Measurements from ENCODE around the gene BEX3.
A peak's percentile ranks its signal among the peaks of the same experiment; 100 is the strongest.

- TF ChIP-seq POLR2AphosphoS5 (IDR thresholded peaks at IDR 0.05) (peak; percentile 17 to 56 (median 26)), CTCF (IDR thresholded peaks at IDR 0.05 in 8 of 11, conservative IDR thresholded peaks at IDR 0.05 in 3 of 11) (no peak), POLR2A (IDR thresholded peaks at IDR 0.05) (no peak)
Observed at GRCh38 chrX:103404231-103405008, 28.1 kb downstream of the BEX3 start.

Data from spleen (tissue), 7 donors.